CD4-positive, alpha-beta T cell treated with Interleukin-6 at 100 ng/mL for 8 hours (primary cell): ENCODE results near the gene RIMS4.

Experiments used
- DNase-seq: peaks from one replicate; pipeline ENCODE4 v3.0.0-alpha.2; 2020; ENCODE audit warnings: mixed read lengths, low spot score

The RIMS4 gene

GRCh38 chr20:44762466-44763140 is 47.7 kb downstream of the RIMS4 start:
- no peak for DNase-seq

GRCh38 chr20:44761423-44761822 is 48.9 kb downstream of the RIMS4 start:
- DNase-seq, result no peak

GRCh38 chr20:44759595-44759994 is 50.8 kb downstream of the RIMS4 start:
- no peak for DNase-seq

- DNase-seq, result no peak
Observed at GRCh38 chr20:44758247-44759101, 51.9 kb downstream of the RIMS4 start.

GRCh38 chr20:44756956-44757355 is 53.4 kb downstream of the RIMS4 start:
- DNase-seq, result no peak

GRCh38 chr20:44756011-44756688 is 54.2 kb downstream of the RIMS4 start:
- DNase-seq, result no peak

- no peak for DNase-seq
Observed at GRCh38 chr20:44754554-44754953, 55.8 kb downstream of the RIMS4 start.

- DNase-seq, result no peak
Observed at GRCh38 chr20:44752099-44752931, 58.0 kb downstream of the RIMS4 start.

GRCh38 chr20:44750081-44750805 is 60.1 kb downstream of the RIMS4 start:
- DNase-seq, result no peak

GRCh38 chr20:44748005-44748370 is 62.4 kb downstream of the RIMS4 start:
- no peak for DNase-seq

- peak; percentile 37 for DNase-seq
Observed at GRCh38 chr20:44747166-44748004, 63.0 kb downstream of the RIMS4 start.

- no peak for DNase-seq
Observed at GRCh38 chr20:44746367-44747165, 63.8 kb downstream of the RIMS4 start.

GRCh38 chr20:44745598-44746366 is 64.6 kb downstream of the RIMS4 start, which contains the start of gene KCNK15:
Gene KCNK15, plus strand, starts transcription at chr20:44745865. Its CDS starts 46 bp downstream, at chr20:44745911.
- DNase-seq, result peak; percentile 22

- DNase-seq, result no peak
Observed at GRCh38 chr20:44745122-44745597, 65.2 kb downstream of the RIMS4 start.

GRCh38 chr20:44743916-44744655 is 66.3 kb downstream of the RIMS4 start:
- no peak for DNase-seq

- DNase-seq, result no peak
Observed at GRCh38 chr20:44743080-44743701, 67.2 kb downstream of the RIMS4 start.
